Activated naive CD4-positive, alpha-beta T cell treated with anti-CD3 and anti-CD28 coated beads, Interleukin-2, amount 50 U/mL, for 72 hours (primary cell): Measurements from ENCODE around the gene ARMH1. TPM values are rescaled to one million over a fixed set of nuclear protein-coding genes. Genes with fewer than 3 reads are reported as not detected.
A peak's percentile ranks its signal among the peaks of the same experiment; 100 is the strongest.
"Not testable (repeated sequence)": the region's sequence is repeated elsewhere in the genome, so short reads cannot be mapped to it uniquely, and the experiment has no call there.

Experiments
- ATAC-seq, 2 donors: fragments of 150-1000 bp; cut with Tn5 transposase; 2 replicates each; pipeline ENCODE4 v1.10.0; 2021; ENCODE audit warnings: mild to moderate bottlenecking in 2 of 2, moderate library complexity in 2 of 2
- DNase-seq, 2 donors: peaks; one replicate each; pipeline ENCODE4 v3.0.0; 2021 to 2022; ENCODE audit warnings: low spot score in 2 of 2
- H3K27ac Mint-ChIP-seq, 2 donors: one replicate each; pipeline ENCODE4 v1.8.0; 2022; ENCODE audit warnings: mild to moderate bottlenecking in 2 of 2, mixed read lengths in 2 of 2
- H3K36me3 Mint-ChIP-seq, 2 donors: one replicate each; pipeline ENCODE4 v1.8.0; 2022; ENCODE audit warnings: mixed read lengths in 2 of 2
- H3K9me3 Mint-ChIP-seq, 2 donors: one replicate each; pipeline ENCODE4 v1.8.0; 2022; ENCODE audit warnings: mixed read lengths in 2 of 2
- total RNA-seq, 2 donors: library from RNA; stranded (reverse); gene quantifications; one replicate each; pipeline ENCODE4 v1.2.3, GENCODE V29; 2022

Gene ARMH1
- total RNA-seq, 2 donors from 2014 or later = 102 to 155 TPM

DNA sequence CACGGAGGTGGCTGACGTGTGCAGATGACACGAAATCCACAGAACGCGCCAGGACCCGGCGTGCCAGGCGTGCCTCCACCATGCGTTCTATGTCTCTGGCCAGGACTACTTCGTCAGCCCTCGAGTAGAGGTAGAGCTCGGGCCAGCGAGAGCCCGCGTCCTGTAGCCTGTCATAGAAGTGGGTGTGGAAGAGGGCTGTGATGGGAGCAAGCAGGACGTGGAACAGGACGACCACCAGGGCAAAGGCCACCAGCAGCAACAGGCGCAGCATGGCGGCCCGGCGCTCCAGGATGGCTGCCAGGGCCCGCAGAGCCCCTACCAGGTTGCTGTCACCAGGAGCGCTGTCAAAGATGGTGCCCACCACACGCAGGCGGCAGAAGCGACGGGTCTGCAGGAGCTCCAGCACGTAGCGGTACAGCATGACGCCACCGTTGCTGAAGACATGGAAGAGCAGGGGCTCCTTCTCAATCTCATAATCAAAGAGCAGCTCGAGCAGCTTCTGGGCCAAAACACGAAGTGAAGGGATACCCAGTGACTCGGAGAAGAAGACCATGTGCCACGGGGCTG, 19.8 kb upstream of the ARMH1 start:
- DNase-seq (no peak), ATAC-seq (no peak)
- Mint-ChIP-seq H3K27ac (peak overlapping the region in 1 of 2 donors; percentile 61), H3K36me3 (no peaks in the 10 kb centered on the region), H3K9me3 (no peaks in the 10 kb centered on the region)

DNA sequence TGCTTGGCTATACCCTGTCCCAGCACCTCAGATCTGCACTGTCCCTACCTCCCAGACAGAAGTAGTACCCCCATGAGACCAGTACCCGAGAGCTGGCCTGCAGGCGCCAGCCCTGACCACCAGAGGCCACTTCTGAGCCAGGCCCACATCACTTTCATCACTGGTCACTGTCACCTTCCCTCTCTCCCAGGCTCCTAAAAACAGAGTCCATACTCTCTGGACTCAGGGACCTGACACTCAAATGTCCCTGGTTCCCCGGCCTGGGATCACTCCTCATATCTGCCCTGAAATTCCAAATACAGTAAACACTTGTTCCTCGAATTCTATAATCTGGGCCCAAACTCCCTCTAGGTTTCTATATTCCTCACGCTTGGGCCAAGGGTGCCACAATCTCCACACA, 18.9 kb upstream of the ARMH1 start:
- H3K36me3 Mint-ChIP-seq = no peaks in the 10 kb centered on the region
- H3K27ac Mint-ChIP-seq = peak overlapping the region in 1 of 2 donors; percentile 3
- no peaks in the 10 kb centered on the region for H3K9me3 Mint-ChIP-seq
- no peak for DNase-seq
- ATAC-seq = peak; percentile 44 to 48

DNA sequence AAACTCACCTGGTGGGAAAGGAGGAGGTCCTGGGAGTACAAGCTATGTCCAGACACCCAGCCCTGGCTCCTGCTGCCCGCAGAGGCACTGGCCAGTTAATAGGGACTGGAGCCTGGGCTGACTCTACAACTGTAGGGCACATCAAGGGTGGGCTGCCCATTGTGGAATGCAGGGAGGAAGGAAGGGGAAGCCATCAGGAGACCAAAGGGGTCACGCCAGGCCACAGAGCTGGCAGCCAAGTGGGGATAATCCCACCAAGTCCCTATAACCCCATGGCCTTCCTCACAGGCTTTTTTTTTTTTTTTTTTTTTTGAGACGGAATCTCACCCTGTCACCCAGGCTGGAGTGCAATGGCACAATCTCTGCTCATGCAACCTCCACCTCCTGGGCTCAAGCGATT, 14.9 kb upstream of the ARMH1 start:
- Mint-ChIP-seq H3K27ac (no peak overlapping the region), H3K36me3 (no peaks in the 10 kb centered on the region), H3K9me3 (no peaks in the 10 kb centered on the region)

DNA sequence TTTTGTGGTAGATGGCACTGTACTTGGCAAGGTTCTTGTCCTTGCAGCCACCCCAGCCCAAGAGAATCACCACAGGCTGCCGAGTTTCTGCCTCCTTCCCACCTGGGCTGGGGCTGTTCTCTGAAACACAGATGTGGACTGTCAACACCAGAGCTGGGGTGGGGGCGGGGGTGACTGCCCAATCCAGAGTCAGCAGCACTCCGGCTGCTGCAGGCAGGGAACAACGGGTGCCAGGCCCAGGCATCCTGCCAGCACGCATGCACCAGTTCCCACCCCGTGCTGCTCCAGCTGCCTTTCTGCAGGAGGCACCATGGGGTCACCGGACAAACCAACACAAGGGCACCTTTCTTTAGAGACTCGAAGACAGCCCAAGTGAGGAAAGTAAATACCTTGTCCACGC, 14.3 kb upstream of the ARMH1 start:
- Mint-ChIP-seq H3K27ac (no peak overlapping the region), H3K36me3 (no peaks in the 10 kb centered on the region), H3K9me3 (no peaks in the 10 kb centered on the region)
- DNase-seq = no peak
- ATAC-seq = no peak

More for the DNA sequence above, 14.9 kb upstream of the ARMH1 start:
- ATAC-seq (no peak), DNase-seq (no peak)

DNA sequence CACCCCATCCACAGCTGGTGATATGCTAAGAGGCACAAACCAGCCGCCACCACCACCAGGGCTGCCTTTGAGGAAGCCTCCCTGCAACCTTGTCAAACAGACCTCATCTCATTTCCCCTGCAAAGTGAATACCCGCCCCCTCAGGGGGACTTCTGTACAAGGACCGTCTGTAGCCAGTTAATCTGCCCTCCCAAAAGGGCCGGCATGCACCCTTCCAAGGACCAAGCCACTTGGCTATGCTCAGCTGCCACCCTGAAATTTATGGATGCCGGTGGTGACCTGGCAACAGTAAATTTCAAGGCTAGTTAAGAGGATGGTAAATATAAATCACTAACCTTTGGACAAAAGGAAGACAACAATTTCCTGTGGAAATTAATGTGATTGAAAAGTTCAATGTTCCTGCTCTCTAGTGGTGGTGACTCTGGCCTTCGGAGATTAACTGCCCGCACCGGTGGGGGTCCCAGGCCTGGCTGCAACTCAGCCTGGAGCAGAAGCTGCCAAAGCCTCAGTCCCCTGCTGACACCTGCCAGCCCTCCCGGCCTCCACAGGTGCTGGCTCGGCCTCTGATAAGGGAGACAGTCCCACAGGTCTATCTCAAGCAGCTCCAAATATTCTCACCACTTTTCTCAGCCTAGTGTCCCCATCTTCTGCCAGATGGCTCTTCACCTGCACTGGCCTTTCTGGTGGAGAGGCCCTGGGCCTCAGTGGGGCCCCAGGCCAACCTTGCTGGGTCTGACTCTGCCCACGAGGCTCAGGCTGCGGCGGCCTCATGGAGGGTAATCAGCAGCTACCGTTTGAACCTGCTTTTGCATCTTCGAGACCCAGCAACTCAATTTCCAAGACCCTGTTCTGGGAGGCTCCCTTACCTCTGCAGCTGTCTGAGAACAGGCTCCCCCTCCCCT, 12.5 kb upstream of the ARMH1 start:
- ATAC-seq (no peak), DNase-seq (no peak)
- H3K9me3 Mint-ChIP-seq = no peaks in the 10 kb centered on the region
- no peak overlapping the region for H3K27ac Mint-ChIP-seq
- no peaks in the 10 kb centered on the region for H3K36me3 Mint-ChIP-seq

DNA sequence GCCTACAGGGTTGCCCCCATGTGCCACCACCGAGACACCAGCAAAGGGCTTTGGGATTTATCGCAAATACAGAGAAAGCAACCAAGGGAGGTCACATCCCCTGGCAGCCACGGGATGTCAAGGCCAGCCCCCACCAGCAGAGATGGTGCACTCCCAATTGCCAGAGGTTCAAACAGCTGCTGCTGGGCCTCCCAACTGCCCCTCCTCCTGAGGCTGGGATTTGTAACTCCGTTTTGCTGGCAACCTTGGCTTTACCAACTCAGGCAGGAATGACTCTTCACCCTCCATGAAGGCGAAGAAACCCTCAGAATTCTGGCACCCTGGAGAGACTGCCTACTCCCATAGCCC, 11.9 kb upstream of the ARMH1 start:
- no peaks in the 10 kb centered on the region for H3K9me3 Mint-ChIP-seq
- H3K27ac Mint-ChIP-seq = peak overlapping the region in 1 of 2 donors; percentile 22
- ATAC-seq = no peak
- no peaks in the 10 kb centered on the region for H3K36me3 Mint-ChIP-seq
- DNase-seq = no peak

DNA sequence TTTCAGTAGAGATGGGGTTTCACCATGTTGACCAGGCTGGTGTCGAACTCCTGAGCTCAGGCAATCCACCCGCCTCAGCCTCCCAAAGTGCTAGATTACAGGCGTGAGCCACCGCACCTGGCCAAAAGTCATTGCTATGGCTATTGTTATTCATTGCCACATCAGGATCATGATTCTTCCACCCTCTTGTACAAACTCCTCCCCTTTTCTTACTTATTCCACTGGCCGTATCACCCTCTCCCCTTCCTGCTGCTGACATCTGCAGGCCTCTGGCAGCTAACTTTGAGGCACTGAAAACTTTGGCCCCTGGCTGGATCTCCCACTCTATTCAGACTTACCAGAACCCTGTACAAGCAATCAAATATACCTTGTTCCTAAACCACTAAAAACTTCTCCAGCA, 11.1 kb upstream of the ARMH1 start:
- H3K36me3 Mint-ChIP-seq = no peaks in the 10 kb centered on the region
- no peak overlapping the region for H3K27ac Mint-ChIP-seq
- ATAC-seq (no peak), DNase-seq (no peak)
- H3K9me3 Mint-ChIP-seq = no peaks in the 10 kb centered on the region

DNA sequence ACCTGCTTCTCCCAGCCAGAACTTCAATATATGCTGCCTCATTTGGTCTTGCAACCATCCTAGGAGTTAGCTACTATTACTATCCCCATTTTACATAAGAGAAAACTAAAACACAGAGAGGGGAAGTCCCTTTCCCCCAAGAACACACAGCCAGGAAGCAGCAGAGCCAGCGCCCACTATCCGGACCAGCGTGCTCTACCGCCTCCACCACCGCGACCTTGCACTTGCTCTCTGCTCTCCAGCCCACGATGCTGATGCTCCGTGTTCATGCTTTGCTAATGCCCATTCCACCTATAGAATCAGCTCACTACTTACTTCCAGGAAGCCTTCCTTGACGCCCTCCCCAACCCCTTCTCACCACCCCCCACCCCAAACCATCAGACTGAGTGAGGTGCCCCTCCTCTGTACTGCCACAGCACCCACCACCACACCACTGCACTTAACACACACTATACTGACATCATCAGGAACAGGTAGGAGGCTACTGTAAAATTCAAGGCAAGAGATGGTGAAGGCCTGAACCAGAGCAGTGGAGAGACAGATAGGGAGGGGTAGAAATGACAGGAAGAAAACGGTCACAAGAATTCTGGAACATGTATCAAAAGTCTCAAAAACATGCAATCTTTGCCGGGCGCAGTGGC, 9.7 kb upstream of the ARMH1 start:
- no peaks in the 10 kb centered on the region for H3K36me3 Mint-ChIP-seq
- no peaks in the 10 kb centered on the region for H3K9me3 Mint-ChIP-seq
- peak overlapping the region in 1 of 2 donors; percentile 66 for H3K27ac Mint-ChIP-seq
- ATAC-seq = peak; percentile 86 to 89
- peak in 1 of 2 donors; percentile 19 for DNase-seq

DNA sequence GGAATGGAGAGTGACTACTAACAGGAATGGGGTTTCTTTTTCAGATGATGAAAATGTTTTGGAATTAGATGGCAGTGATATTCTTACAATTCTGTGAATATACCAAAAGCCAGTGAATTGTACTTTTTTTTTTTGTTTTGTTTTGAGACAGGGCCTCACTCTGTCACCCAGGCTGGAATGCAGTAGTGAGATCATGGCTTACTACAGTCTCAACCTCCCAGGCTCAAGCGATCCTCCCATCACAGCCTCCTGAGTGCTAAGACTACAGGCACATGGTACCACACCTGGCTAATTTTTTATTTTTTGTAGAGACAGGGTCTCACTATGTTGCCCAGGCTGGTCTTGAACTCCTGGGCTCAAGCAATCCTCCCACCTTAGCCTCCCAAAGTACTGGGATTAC, 7.8 kb upstream of the ARMH1 start:
- not testable (repeated sequence) for DNase-seq, H3K9me3 Mint-ChIP-seq, H3K36me3 Mint-ChIP-seq, H3K27ac Mint-ChIP-seq, ATAC-seq

DNA sequence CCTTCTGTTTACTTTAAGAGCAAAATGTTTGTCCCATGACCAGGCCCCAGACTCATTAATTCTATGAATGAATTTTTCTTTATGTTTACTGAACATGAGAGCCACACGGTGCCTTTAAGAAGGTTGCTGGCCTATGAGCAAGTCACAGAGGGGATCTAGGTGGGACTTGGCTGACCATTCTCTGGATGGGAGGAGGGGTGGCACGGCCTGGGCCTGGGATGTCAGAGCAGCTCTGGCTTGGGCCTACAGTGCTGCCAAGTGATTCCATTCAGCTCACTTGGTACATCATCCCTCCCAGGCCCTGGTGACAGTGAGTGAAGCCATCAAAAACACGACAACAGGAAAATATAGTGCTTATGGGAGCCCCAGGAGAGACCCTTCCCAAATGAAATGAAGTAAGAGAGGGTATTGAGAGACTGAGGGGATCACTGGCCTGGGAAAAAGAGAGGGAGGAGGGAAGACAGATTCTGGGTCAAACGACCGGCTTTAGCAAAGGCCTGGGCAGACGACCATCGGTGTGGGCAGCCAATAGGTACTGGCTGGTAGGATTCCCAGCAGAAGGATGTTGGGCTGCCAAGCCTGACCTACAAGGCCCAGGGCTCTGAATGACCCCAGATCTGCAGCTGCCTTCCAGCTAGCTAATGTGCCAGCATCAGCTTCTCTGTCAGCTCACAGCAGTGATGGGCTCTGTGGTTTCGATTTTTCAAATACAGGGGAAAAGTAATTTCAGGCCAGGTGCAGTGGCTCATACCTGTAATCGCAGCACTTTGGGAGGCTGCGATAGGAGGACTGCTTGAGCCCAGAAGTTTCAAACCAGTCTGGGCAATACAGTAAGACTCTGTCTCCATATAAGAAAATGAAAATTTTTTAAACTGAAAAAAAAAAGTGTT, 3.5 kb upstream of the ARMH1 start:
- peak overlapping the region in 1 of 2 donors; percentile 16 for H3K27ac Mint-ChIP-seq
- H3K36me3 Mint-ChIP-seq = no peaks in the 10 kb centered on the region
- no peak for ATAC-seq
- no peak for DNase-seq
- no peaks in the 10 kb centered on the region for H3K9me3 Mint-ChIP-seq

DNA sequence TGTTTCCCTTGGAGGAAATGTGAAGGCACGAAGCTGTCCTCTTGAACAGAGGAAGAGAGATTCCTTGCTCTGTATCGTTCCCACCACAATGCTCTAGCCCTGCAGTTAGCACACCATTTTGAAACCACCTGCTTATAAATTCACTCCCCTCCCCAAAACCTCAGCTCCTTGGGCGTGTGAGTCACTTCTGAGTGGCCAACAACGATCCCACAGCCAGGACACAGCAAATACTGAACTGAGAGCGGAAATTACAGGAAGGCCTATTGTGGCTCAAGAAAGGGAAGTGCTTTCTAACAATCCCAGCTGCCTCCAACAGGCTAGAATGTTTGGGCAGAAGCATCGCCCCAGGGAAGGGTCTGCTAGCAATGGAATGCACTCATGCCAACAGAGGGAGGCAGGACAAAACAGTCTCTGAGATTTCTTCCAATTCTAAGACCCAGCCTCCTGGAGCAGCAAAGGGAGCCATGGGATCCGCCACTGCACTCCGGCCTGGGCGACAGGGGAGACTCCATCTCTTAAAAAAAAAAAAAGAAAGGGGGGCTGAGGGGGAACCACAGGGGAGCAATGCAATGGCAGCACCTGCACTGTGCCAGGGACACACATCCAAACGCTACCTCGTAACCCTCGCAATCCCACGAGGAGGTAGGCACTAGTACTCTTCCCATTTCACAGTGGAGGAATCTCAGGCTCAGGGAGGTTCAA, 2.1 kb upstream of the ARMH1 start:
- DNase-seq = no peak
- ATAC-seq = no peak
- Mint-ChIP-seq H3K9me3 (no peaks in the 10 kb centered on the region), H3K36me3 (no peaks in the 10 kb centered on the region), H3K27ac (no peak overlapping the region)

DNA sequence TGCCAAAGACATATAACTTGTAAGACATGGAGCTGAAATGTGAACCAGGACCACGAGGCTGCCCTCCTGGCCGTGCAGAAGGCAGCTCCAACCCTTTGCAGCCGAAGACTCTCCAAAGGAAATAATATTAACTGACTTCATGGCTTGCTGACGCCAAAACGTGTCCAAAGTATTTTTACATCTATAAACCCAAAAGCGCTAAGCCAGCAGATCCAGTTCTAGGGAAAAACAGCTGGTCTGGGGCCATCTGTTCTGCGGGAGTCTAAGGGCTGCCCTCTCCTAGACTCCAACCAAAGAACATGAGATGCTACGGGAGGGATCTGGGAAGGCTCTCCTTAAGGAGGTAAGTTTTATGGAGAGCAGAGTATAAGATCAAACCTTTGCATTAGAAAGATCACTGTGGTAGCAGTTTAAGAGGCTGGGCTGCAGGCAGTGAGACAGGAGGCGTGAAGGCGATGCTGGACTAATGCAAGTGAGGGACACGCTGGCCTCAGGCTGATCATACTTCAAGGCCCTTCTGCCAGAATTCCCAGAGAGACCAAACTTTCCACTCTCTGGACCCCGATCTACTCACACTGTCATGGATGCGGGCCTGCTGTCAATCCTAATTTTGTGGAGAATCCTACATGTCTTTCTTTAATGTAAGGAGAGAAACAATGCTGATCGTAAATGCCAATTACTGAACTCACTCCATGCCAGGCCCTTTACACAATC, 1.4 kb upstream of the ARMH1 start:
- H3K36me3 Mint-ChIP-seq = no peaks in the 10 kb centered on the region
- no peak for ATAC-seq
- no peaks in the 10 kb centered on the region for H3K9me3 Mint-ChIP-seq
- DNase-seq = no peak
- H3K27ac Mint-ChIP-seq = peak overlapping the region; percentile 51 to 91

DNA sequence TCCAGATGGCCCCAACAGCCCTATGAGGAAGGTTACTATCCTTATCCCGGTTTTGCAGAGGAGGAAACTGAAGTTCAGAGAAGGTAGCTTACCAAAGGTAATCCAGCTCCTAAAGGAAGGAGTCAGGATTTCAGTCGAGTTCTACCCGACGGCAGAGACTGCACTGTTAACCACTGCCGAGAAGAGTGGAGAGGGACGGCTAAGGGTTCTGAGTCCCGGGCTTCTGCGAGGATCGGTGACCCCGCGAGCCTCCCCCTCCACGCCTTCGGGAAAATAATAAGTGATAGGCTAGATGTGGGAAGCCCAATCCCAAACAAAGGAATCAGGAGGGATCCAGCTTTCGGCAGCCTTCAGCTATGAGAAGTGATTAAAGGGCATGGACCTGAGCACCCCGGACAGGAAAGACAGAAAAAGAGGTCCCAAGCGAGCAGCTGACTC, 820 bp upstream of the ARMH1 start:
- ATAC-seq = no peak
- peak overlapping the region; percentile 51 to 91 for H3K27ac Mint-ChIP-seq
- no peaks in the 10 kb centered on the region for H3K9me3 Mint-ChIP-seq

DNA sequence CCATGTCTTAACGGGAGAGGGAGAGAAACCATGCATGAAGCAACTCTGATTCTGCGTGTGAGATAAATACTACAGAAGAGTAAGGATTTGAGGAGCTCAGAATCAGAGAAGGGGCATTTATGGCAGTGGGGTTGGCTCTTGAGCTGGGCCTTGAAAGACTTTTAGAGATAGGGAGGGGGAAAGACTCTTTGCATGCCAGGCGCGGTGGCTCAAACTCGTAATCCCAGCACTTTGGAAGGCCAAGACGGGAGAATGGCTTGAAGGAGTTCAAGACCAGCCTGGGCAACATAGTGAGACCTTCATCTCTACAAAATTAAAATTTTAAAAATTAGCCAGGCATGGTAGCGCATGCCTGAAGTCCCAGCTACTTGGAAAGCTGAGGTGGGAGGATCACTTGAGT, 672 bp downstream of the ARMH1 start:
- Mint-ChIP-seq H3K27ac (peak overlapping the region in 1 of 2 donors; percentile 91), H3K36me3 (no peaks in the 10 kb centered on the region), H3K9me3 (no peaks in the 10 kb centered on the region)
- ATAC-seq (no peak), DNase-seq (no peak)

More for the DNA sequence above, 820 bp upstream of the ARMH1 start:
- H3K36me3 Mint-ChIP-seq = no peaks in the 10 kb centered on the region
- no peak for DNase-seq

DNA sequence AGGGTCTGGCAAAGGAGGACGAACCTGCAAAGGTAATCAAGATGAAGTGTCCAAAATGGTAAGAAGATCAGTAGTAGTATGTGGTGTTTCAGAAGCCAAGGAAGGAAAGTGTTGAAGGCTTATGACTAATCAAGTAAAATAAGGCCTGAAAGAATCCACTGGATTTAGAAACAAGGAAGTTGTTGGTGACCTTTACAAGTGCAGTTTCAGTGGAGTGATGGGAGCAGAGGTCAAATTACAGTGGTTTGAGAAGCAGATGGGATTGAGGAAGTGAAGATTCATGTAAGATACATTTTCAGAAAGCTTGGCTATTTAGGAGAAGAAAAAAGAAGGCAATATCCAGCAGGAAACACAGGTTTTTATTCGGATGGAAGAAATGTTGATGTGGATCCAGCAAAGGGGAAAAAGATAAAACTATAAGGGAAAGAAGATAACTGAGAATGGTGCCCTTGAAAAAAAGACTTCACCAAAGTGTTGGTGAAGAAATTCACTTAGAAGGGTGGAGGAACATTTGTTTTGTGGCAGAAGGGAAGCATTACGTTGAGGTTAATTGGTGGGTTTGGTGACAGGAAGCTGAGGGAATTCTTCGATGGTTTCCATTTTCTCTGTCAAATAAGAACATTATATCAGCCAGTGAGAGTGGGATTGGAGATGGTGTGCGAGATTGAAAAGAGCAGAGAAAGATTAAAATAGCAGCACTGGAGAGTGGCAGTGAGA, 2.1 kb downstream of the ARMH1 start:
- H3K9me3 Mint-ChIP-seq = no peaks in the 10 kb centered on the region
- no peak for DNase-seq
- no peak for ATAC-seq
- H3K36me3 Mint-ChIP-seq = no peaks in the 10 kb centered on the region
- no peak overlapping the region for H3K27ac Mint-ChIP-seq
